ENCODE measurements around the gene DENND6B. TPM values are rescaled to one million over a fixed set of nuclear protein-coding genes. Genes with fewer than 3 reads are reported as not detected.

The DENND6B gene
- total and polyA plus RNA-seq, 2 of the 13 experiments (the other 11 are each of a cell fraction or from before 2014, with no cell fraction given), result 0.95 to 3.8 TPM

- FAIRE-seq (no peak), ATAC-seq (no peak), DNase-seq (ENCODE audit: low spot score) (no peak)
- intact Hi-C loops (cut with micrococcal nuclease; ENCODE audit: unreplicated experiment), result no loop called here
- H3K27me3 ChIP-seq (ENCODE audit: control insufficient read depth in 1 of 2, insufficient read depth in 2 of 2, low read length in 2 of 2), result no peaks in the 10 kb centered on the region
- no peak overlapping the region for H3K9ac ChIP-seq (ENCODE audit: insufficient read depth, low read depth, low read length)
- peaks cover 5 to 17% of the 10 kb centered on the region in 2 experiments for H3K36me3 ChIP-seq (replicated peaks in 1 of 2; ENCODE audit: control insufficient read depth in 1 of 2, insufficient read depth in 2 of 2, low read length in 2 of 2)
- no peak overlapping the region for H2AFZ ChIP-seq (ENCODE audit: low read length)
- H3K4me2 ChIP-seq (ENCODE audit: low read depth, low read length), result no peak overlapping the region
- H3K27ac ChIP-seq (ENCODE audit: extremely low read length, insufficient read depth, low read length), result no peak overlapping the region
- in situ Hi-C loops (cut with HindIII; ENCODE audit: extremely low pct_ligation_motif_present, low pct_unique_long_range_greater_than_20kb), result no loop called here
- no TSS peak for BruUV-seq (replicated peaks)
- H3K9me3 ChIP-seq (ENCODE audit: low read length), result no peaks in the 10 kb centered on the region
- H4K20me1 ChIP-seq (ENCODE audit: insufficient read depth, low read length), result peaks cover 20% of the 10 kb centered on the region
- ChIA-PET POLR2A (interaction anchor here (0.9 kb wide), 1 partner anchor 16 kb away, joined by 3 read pairs; no protein-coding TSS in a partner anchor), CTCF (ENCODE audit: low intra/inter-chr PET ratio, low total read pairs) (no interaction called here)
- peaks cover 29% of the 10 kb centered on the region for H3K4me1 ChIP-seq (ENCODE audit: insufficient read depth, low read length)
- peaks cover 58% of the 10 kb centered on the region for H3K79me2 ChIP-seq (ENCODE audit: insufficient read depth, low read length)
- WGBS (ENCODE audit: low lambda C conversion rate), result 85% methylated on average over 10 of the region's 10 CpGs
- no peak for TF ChIP-seq HMG20A (CRISPR knock-in tag; IDR thresholded peaks at IDR 0.05; ENCODE audit: borderline replicate concordance)
- TF ChIP-seq SP1 (IDR thresholded peaks at IDR 0.05), result no peak
- TF ChIP-seq SP1 (CRISPR knock-in tag; IDR thresholded peaks at IDR 0.05), result no peak
- TF ChIP-seq MLLT10 (CRISPR knock-in tag; IDR thresholded peaks at IDR 0.05), result no peak
- TF ChIP-seq, protein P1, sequence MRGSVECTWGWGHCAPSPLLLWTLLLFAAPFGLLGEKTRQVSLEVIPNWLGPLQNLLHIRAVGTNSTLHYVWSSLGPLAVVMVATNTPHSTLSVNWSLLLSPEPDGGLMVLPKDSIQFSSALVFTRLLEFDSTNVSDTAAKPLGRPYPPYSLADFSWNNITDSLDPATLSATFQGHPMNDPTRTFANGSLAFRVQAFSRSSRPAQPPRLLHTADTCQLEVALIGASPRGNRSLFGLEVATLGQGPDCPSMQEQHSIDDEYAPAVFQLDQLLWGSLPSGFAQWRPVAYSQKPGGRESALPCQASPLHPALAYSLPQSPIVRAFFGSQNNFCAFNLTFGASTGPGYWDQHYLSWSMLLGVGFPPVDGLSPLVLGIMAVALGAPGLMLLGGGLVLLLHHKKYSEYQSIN (CRISPR knock-in tag; IDR thresholded peaks at IDR 0.05; ENCODE audit: borderline replicate concordance), result no peak
- TF ChIP-seq ZNF816 (CRISPR knock-in tag; IDR thresholded peaks at IDR 0.05; ENCODE audit: borderline replicate concordance), result no peak
- no peak for TF ChIP-seq MTA3 (CRISPR knock-in tag; IDR thresholded peaks at IDR 0.05)
- no peak for TF ChIP-seq TGIF2 (CRISPR knock-in tag; IDR thresholded peaks at IDR 0.05)
- no peak for TF ChIP-seq ZNF597 (CRISPR knock-in tag; IDR thresholded peaks at IDR 0.05)
- TF ChIP-seq KLF6 (CRISPR knock-in tag; IDR thresholded peaks at IDR 0.05), result no peak
- TF ChIP-seq ARNTL (CRISPR knock-in tag; IDR thresholded peaks at IDR 0.05), result no peak
- TF ChIP-seq ZNF777 (CRISPR knock-in tag; IDR thresholded peaks at IDR 0.05), result no peak
- TF ChIP-seq HMG20B (CRISPR knock-in tag; conservative IDR thresholded peaks at IDR 0.05), result no peak
- no peak overlapping the region for H3K4me3 ChIP-seq (replicated peaks in 1 of 3; ENCODE audit: insufficient read depth in 1 of 3, low read depth in 2 of 3, low read length in 3 of 3)
These were observed 30.9 kb upstream of the DENND6B start for GRCh38 chr22:50357756-50358155.

Data from HepG2 (cell line).